GM18526 (cell line): ENCODE results near the gene UBE2J2.

Source experiments
- POLR2A ChIP-seq: IDR thresholded peaks from 3 replicates; pipeline ENCODE4 v1.6.1; 2011; ENCODE audit not compliant: insufficient read length; ENCODE audit errors: extremely low read depth

UBE2J2 gene

DNA sequence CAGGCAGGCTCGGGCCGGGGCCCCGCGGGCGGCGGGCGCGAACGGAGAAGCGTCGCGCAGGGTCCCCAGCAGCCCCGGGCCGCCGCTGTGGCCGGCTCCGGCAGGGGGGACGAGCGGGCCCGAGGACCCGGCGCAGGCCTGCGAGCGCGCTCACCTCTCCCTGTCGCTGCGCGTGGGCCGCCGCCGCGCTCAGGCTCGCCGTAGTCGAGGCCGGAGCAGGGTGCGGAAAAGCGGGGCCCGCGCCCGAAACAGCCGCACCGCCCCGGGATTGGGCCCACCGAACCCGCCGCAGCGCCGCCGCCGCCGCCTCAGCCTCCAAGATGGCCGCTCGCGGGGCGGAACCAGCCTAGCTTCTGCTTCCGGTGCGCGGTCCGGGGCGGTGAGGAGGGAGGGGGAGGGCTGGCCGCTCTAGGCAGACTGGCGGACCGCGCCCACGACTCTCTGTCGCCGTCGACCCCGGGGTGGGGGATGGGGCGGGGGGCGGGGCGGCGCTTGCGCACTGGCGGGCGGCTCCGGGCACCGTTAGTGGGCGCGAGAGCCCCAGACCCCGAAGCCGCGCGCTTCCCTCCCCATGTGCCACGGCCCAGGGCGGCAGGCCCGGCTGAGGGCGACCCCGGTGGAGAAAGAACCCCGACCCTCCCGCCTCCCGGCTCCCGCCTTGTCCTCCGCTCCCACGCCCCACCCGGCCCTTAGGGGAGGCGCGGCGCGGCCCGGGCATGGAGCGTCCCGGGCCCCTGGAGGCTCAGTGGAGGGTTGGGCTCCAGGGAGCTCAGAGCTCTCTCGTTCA is at the start of gene UBE2J2:
Gene UBE2J2 (minus strand): TSS at position 343 of the 787 bp plus-strand sequence. CDS start 5,862 bp downstream, outside the sequence.
- peak; percentile 71 for TF ChIP-seq POLR2A

DNA sequence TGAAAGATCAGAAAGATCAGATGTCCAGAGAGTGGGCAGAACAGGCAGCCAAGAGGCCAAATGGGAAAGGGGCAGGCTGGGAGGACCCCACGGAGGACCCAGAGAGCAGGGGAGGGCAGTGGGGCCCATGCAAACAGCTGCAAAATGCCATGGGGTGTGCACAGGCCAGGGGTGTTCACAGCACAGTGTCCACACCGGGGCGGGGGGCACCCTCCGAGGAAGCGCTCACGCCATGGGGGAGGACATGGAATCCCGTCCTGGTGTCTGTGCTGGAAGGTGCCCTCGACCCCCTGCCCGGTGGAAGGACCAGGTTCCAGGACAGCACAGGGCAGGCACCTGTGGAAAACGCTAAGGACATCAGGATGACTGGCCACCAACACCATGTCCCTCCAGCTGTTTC is 49.3 kb upstream of the UBE2J2 start:
- TF ChIP-seq POLR2A: no peak

DNA sequence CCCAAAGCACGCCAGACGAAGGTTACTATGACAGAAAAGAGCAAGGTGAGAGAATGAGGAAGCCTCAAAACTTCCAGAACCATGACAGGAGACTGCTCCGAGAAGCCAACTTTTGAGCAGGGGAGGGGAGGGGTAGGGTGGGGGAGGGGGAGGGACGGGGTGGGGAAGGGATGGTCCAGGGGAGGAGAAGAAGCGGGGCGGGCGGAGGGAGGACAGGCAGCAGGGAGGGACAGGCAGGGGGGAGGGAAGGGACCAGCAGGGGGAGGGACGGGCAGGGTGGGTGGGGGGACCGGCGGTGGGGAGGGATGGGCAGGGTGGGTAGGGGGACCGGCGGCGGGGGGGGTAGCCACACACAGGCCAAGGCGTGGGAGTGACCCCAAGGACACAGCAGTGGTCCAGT is 48.8 kb upstream of the UBE2J2 start:
- no peak for TF ChIP-seq POLR2A

DNA sequence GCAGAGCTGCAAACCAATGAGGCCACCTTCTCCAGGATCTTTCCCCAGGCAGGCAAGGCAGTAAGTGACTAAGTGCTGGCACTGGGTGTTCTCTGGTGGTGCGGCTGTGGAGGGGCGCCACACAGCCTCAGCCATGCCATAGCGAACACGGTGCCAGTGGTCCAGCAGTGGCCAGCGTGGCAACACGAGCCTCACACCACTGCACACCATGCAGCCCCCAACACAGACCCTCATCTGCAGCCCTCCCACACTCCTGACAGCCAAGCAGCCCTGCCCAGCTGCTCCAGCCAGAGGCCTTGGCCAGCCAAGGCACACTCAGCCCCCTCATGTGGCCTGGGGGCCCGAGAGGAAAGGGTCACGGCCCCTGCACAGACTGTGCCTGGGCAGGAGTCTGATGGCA is 47.8 kb upstream of the UBE2J2 start:
- TF ChIP-seq POLR2A: no peak

DNA sequence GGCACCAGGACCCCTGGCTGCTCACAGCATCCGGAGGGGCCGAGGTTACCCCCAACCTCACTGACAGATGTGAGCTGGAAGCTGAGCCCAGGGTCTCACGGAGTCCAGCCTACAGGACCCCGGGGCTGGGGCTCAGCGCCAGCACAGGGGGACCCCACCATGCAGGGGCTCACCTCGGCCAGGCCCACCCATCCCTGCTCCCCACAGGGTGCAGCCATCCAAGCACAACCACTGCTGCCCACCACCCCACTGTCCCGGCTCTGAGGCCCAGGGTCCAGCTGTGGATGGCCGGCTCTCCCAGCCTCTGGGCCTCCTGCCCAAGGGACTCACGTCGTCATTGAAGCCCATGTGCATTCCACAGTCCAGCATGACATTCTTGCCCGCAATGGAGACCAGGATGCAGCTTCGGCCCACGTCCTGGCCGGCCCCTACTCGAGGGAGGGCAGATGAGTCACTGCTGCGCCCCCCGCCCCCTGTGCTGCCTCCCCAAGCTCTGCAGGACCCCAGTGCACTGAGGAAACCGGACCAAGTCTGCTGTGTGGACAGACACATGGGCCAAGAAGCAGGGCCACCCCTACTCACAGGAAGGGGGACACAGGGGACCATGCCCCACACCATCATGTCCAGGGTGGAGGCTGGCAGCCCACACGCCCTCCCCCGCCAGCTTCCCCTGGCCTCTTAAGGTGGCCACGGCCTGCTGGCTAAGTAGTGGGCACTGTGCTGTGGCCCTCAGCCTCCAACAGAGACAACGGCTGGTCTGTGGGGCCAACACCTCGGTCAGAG is 47.2 kb upstream of the UBE2J2 start:
- no peak for TF ChIP-seq POLR2A

DNA sequence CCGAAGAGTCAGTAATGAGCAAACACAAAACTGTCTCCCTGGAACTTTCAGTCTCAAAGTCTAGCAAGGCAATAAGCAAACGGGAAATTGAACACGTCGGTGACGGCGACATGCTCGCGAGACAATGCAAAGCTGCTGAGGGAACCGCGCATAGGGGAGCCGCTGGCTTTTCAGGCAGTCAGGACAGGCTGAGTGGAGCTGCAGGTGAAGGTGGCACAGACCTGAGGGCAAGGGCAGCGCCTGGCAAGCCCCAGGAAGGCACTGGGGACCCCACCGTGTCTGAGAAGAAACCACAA is 45.9 kb upstream of the UBE2J2 start:
- TF ChIP-seq POLR2A: no peak

DNA sequence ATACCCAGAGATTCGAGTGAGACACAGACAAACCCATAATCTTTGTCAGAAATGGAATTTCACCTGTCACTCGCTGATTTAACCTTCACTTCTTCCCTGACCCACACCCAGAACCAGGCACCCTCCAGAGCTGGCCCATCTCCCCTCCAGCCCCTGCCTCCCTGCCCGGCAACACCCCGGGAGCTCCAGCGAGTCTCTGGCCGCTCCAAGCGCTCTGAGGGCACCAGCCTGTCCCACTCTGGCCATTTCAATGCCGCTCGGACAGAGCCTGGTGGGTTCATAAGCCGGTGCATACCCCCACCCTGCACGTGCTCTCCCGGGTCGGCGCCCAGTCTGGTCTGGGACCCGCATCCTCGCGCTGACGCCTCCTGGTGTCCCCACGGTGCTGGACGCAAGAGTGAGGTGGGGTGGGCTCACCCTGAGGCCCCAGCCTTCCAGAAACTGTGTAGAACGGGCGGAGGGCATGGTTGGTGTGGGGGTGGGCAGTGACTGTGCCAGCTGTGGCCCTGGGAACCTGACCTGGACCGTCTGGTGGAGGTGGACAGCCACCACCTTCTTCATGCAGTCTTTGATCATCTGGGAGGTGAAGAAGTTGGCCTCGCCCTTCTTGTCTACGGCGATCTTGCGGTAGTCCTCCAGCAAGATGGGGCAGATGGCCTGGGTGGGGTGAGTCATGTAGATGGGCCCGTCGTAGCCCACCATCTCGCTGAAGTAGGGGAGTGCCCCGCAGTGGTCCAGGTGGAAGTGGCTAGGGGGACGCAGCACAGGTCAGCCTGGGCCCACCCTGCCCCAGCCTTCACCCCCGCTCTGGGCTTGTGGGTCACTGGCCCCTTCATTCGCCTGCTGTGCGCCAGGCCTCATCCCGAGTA is 45.4 kb upstream of the UBE2J2 start:
- no peak for TF ChIP-seq POLR2A

DNA sequence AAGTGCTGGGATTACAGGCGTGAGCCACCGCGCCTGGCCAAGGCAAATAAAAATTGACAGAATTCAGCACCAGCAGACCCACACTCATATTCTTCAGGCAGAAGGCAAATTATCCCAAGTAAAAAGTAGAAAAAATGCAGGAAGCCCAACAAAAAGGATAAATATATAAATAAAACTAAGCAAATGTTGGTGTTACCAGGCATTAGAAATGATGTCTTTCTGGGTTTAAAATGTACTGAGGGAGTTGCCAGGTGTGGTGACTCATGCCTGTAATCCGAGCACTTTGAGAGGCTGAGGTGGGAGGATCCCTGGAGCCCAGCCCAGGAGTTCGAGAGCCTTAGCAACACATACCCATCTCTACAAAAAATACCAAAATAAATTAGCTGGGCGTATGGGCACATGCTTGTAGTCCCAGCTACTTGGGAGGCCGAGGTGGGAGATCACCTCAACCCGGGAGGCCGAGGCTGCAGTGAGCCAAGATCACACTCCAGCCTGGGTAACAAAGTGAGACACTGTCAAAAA is 44.5 kb upstream of the UBE2J2 start:
- TF ChIP-seq POLR2A: no peak

DNA sequence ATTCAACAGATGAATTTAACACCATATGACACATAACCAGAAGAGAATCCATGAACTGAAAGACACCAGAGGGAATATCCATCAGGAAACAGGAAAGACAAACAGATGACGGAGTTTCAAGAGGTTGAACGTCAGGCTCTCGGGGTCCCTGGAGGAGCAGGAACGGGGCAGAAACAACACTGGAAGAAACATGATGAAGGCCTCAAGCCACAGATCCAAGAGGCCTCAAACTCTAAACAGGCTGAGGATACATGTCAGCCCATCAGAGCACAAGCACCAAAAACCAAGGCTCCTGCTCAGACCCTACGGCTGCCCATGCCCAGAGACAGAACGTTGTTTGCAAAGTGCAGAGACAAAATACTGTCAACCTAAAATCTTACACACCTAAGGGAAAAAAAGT is 43.8 kb upstream of the UBE2J2 start:
- no peak for TF ChIP-seq POLR2A

DNA sequence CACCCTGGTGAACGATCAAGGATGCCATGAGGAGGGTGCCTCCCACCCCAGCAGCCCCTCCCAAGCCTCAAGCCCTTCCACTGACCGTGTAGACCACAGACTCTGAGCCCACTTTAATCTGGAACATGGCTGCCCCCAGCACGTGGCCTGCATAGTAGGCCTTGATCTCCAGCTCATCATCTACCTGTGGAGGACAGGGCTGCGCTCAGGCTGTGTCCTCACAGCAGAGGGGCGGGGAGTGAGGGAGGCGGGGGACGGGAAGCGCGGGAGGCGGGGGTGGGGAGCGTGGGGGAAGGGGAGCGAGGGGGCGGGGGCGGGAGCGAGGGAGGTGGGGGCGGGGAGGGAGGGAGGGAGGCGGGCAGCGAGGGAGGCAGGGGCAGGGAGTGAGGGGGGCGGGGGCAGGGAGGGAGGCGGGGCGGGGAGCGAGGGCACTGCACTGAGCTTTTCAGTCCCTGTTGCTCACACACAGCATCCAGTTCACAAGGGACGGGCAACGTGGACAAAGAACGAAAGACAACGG is 41.8 kb upstream of the UBE2J2 start:
- TF ChIP-seq POLR2A: no peak

DNA sequence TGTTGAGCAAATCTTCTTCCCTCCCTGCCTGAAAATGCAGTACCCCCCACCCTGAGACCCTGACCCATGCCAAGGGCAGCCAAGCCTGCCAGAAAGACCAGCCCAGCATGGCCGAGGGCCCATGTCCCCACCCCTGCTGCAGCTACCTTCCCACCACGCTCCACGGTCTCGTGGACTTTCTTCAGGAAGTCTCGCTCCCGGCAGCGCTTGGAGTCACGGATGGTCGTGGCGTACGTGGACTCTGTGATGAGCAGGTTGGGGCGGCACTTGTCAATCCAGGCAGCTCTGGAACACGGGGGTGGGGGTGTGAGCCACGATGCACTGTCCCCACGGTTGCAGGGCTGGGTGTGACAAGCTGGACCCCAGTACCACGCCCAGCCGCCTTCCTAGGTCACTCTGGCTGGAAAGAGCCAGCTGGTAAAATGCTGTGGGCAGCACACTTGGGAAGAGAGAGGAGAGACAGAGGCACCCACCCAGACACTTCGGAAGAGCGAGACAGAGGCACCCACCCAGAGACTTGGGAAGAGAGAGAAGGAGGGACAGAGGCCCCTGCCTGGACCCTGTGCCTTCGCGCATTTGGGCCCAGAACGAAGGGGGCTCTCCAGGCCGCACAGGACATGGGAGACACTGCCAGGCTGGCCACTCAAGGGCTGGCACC is 41.2 kb upstream of the UBE2J2 start:
- no peak for TF ChIP-seq POLR2A

DNA sequence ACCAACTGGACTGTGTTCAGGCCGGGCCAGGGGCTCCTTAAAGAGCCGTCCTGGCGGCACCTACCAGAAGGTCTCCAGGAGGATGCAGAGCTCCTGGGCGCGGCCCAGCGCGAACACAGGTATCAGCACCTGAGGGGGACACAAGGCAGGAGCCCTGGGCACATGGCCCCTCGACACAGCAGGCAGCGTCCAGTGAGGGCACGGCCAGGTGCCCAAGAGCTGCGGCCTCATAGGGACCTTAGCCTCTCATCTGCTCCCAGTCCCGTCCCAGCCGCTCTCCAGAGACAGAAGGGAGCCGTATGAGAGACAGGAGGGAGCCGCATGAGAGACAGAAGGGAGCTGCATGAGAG is 40.6 kb upstream of the UBE2J2 start:
- TF ChIP-seq POLR2A: no peak

DNA sequence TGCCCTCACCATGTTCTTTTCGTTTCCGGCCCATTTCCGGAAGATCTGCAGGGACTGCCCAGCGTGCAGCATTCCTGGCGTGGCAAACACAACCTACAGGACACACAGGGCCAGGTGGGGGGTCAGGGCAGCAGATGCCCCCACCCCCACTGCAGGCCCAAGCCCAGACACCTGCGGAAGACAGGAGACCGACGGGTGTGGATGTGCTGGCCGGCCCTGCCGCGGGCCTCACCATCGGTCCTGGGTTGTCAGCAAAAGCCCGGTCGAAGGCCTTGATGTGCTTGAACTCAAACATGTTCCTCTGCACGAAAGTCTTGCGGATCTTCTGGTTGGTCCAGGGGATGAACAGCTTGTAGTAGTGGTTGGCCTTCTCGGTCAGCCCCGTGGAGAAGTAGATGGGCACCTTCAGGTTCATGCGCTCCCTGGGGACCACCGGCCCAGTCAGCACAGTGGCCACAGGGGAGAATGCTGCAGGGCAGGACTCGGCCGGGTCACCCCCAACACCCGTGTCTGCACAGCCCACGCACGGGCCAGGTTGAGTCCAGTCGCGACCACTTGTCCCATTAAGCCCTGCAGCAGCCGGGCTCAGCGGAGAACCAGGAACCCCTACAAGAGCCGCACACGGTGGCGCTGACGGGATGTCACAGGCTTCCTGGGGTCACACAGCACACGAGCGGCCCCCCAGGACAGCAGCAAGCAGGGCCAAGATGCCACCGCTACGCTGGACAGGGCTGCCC is 40.0 kb upstream of the UBE2J2 start:
- no peak for TF ChIP-seq POLR2A
